ENCODE data around the gene ANLN.
"Not testable (repeated sequence)": the region's sequence is repeated elsewhere in the genome, so short reads cannot be mapped to it uniquely, and the experiment has no call there.

The ANLN gene

GRCh38 chr7:36468370-36469101 lies 78.9 kb downstream of the ANLN start:
- DNase-seq: no peak

GRCh38 chr7:36469236-36469635 lies 79.6 kb downstream of the ANLN start:
- DNase-seq: no peak

- no peak for DNase-seq
Observed at GRCh38 chr7:36472141-36472729, 82.6 kb downstream of the ANLN start.

- DNase-seq: no peak
Observed at GRCh38 chr7:36473454-36474282, 84.0 kb downstream of the ANLN start.

GRCh38 chr7:36474283-36475010 lies 84.8 kb downstream of the ANLN start:
- no peak for DNase-seq

- DNase-seq: no peak
Observed at GRCh38 chr7:36475011-36475342, 85.3 kb downstream of the ANLN start.

- no peak for DNase-seq
Observed at GRCh38 chr7:36475381-36475780, 85.7 kb downstream of the ANLN start.

GRCh38 chr7:36478745-36479144 lies 89.1 kb downstream of the ANLN start:
- DNase-seq: no peak

- DNase-seq: not testable (repeated sequence)
Observed at GRCh38 chr7:36483853-36484252, 94.2 kb downstream of the ANLN start.

GRCh38 chr7:36484265-36484664 lies 94.6 kb downstream of the ANLN start:
- DNase-seq: no peak

- no peak for DNase-seq
Observed at GRCh38 chr7:36486336-36486735, 96.7 kb downstream of the ANLN start.

GRCh38 chr7:36487756-36488336 lies 98.2 kb downstream of the ANLN start:
- DNase-seq: peak in 1 of 2 experiments; percentile 16

- not testable (repeated sequence) for DNase-seq
Observed at GRCh38 chr7:36488672-36489071, 99.0 kb downstream of the ANLN start.

- DNase-seq: peak in 1 of 2 experiments; percentile 32
Observed at GRCh38 chr7:36490419-36490830, 100.8 kb downstream of the ANLN start.

GRCh38 chr7:36491317-36491716 lies 101.7 kb downstream of the ANLN start:
- DNase-seq: no peak

GRCh38 chr7:36496576-36496975 lies 106.9 kb downstream of the ANLN start:
- DNase-seq: no peak

GRCh38 chr7:36497176-36497575 lies 107.5 kb downstream of the ANLN start:
- DNase-seq: not testable (repeated sequence)

- no peak for DNase-seq
Observed at GRCh38 chr7:36497775-36498174, 108.1 kb downstream of the ANLN start.
